K562 (cell line): ENCODE results near the gene F11R. TPM values are rescaled to one million over a fixed set of nuclear protein-coding genes. Genes with fewer than 3 reads are reported as not detected.
A peak's percentile ranks its signal among the peaks of the same experiment; 100 is the strongest.
"Not testable (repeated sequence)": the region's sequence is repeated elsewhere in the genome, so short reads cannot be mapped to it uniquely, and the experiment has no call there.

Source experiments
- ATAC-seq: fragments of 200-7000 bp; cut with Tn5 transposase; 3 replicates; pipeline ENCODE4 v1.9.1; 2020; ENCODE audit warnings: moderate library complexity
- BruUV-seq: library from RNA; stranded (reverse); fragments of 400-500 nt; replicated peaks from 2 replicates; lab custom pipeline; 2021; lab: Mats Ljungman, UMichigan
- CTCF ChIA-PET: fragments of 300-600 bp; formaldehyde crosslinking; extraction: SDS; loops from one replicate; lab custom pipeline; 2021; ENCODE audit warnings: low intra/inter-chr PET ratio; lab: Yijun Ruan, JAX
- POLR2A ChIA-PET: fragments of 300-600, 350-650 bp; sonication (Branson Sonifier 250); formaldehyde crosslinking; extraction: SDS; loops from one replicate; lab custom pipeline; 2021; ENCODE audit warnings: antibody characterized with exemption, inconsistent platforms; lab: Yijun Ruan, JAX
- DNase-seq, 4 experiments: peaks; one replicate each; pipeline versions ENCODE4 v3.0.0 to v3.0.0-alpha.2; 2011 to 2018; ENCODE audit warnings: low spot score in 3 of 4, mixed read lengths in 3 of 4; ENCODE audit errors: extremely low read depth in 1 of 4
- FAIRE-seq: peaks from 2 replicates; lab custom pipeline; 2011; peaks lifted over from hg19 to GRCh38; lab: Jason Lieb, UNC
- H2AFZ ChIP-seq: 2 replicates; pipeline ENCODE4 v1.6.0; 2011; ENCODE audit warnings: low read depth, low read length, control low read depth, inconsistent platforms
- H3K27ac ChIP-seq: fragments of 200-600 bp; 3 replicates; pipeline ENCODE4 v1.8.0; 2011; ENCODE audit warnings: low read depth, mild to moderate bottlenecking, control low read depth, inconsistent platforms, low read length, moderate library complexity, mixed read lengths; ENCODE audit errors: extremely low read depth
- H3K27me3 ChIP-seq, 2 experiments: fragments of 300-600 bp in 1 of 2; 2 replicates in 1 of 2; 3 replicates in 1 of 2; pipeline versions ENCODE4 v1.6.0 to v1.8.0; 2011; ENCODE audit warnings: inconsistent platforms in 2 of 2, low read length in 2 of 2, mild to moderate bottlenecking in 1 of 2, mixed read lengths in 1 of 2, moderate library complexity in 1 of 2; ENCODE audit not compliant: control insufficient read depth in 2 of 2, insufficient read depth in 2 of 2
- H3K36me3 ChIP-seq: fragments of 300-600 bp; 3 replicates; pipeline ENCODE4 v1.8.0; 2011; ENCODE audit warnings: mild to moderate bottlenecking, low read length, inconsistent platforms; ENCODE audit not compliant: control insufficient read depth, insufficient read depth
- H3K4me1 ChIP-seq, 2 experiments: fragments of 200-600 bp in 1 of 2; replicated peaks in 1 of 2; 2 replicates in 1 of 2; 3 replicates in 1 of 2; pipeline versions ENCODE4 v1.5.1 to v1.8.0; 2011; ENCODE audit warnings: inconsistent platforms in 2 of 2, low read length in 2 of 2, mild to moderate bottlenecking in 1 of 2, mixed read lengths in 1 of 2, moderate library complexity in 1 of 2; ENCODE audit not compliant: control insufficient read depth in 2 of 2, insufficient read depth in 2 of 2
- H3K4me2 ChIP-seq: 2 replicates; pipeline ENCODE4 v1.6.1; 2011; ENCODE audit warnings: low read length, control low read depth, inconsistent platforms, mixed read lengths; ENCODE audit not compliant: insufficient read depth
- H3K4me3 ChIP-seq: fragments of 200-600 bp; sonication (generic), shearing (Covaris generic); 2 replicates; pipeline ENCODE4 v1.5.1; 2016; ENCODE audit warnings: control low read depth, inconsistent platforms
- H3K79me2 ChIP-seq: fragments of 200-600 bp; 3 replicates; pipeline ENCODE4 v1.8.0; 2011; ENCODE audit warnings: low read length, inconsistent platforms; ENCODE audit not compliant: control insufficient read depth, insufficient read depth
- H3K9ac ChIP-seq, 2 experiments: 2 replicates each; pipeline versions ENCODE4 v1.6.0 to v1.6.1; 2011; ENCODE audit warnings: low read depth in 2 of 2, low read length in 2 of 2, control low read depth in 1 of 2, inconsistent platforms in 1 of 2, mild to moderate bottlenecking in 1 of 2, mixed read lengths in 1 of 2; ENCODE audit not compliant: insufficient read depth in 1 of 2
- H3K9me1 ChIP-seq: one replicate; pipeline ENCODE4 v1.6.0; 2011; ENCODE audit warnings: inconsistent platforms, mild to moderate bottlenecking, low read length, moderate library complexity; ENCODE audit not compliant: control insufficient read depth, insufficient read depth
- H3K9me3 ChIP-seq: replicated peaks from 2 replicates; pipeline ENCODE4 v1.5.1; 2011; ENCODE audit warnings: low read depth, low read length, inconsistent platforms; ENCODE audit not compliant: control insufficient read depth, insufficient read depth
- H4K20me1 ChIP-seq: replicated peaks from 2 replicates; pipeline ENCODE4 v1.6.1; 2011; ENCODE audit warnings: low read length, inconsistent platforms, mixed read lengths; ENCODE audit not compliant: control insufficient read depth, insufficient read depth
- TRIM24 ChIP-seq, 2 experiments: fragments of 450-650 bp; IDR thresholded peaks; 2 replicates each; pipeline ENCODE4 v1.6.1; 2016
- TRIM28 ChIP-seq: fragments of 450-650 bp; IDR thresholded peaks from 2 replicates; pipeline ENCODE4 v1.6.1; 2017
- ZFP36 ChIP-seq: fragments of 150-350 bp; IDR thresholded peaks from 2 replicates; pipeline ENCODE4 v1.6.1; 2018; ENCODE audit warnings: low read length, low read depth; ENCODE audit not compliant: partially characterized antibody
- ZKSCAN1 ChIP-seq: fragments of 150-350 bp; IDR thresholded peaks from 2 replicates; pipeline ENCODE4 v1.6.1; 2016; ENCODE audit warnings: low read depth, low read length
- ZNF431 ChIP-seq: sonication (generic); formaldehyde crosslinking; IDR thresholded peaks from 2 replicates; pipeline ENCODE4 v1.8.0; 2022; ENCODE audit warnings: mild to moderate bottlenecking, missing genetic modification reagents
- WGBS: fragments of 100-300 bp; shearing (Covaris generic); methylation state at CpG from one replicate; pipeline ENCODE4 v1.1.6; 2016; ENCODE audit warnings: low coverage, mixed read lengths; ENCODE audit not compliant: insufficient coverage; ENCODE audit errors: missing lambda C conversion rate; 5-methylcytosine and 5-hydroxymethylcytosine counted together
- in situ Hi-C: fragments of 300-500 bp; cut with MboI; formaldehyde crosslinking; loops from 4 replicates; pipeline ENCODE4 v1.15.0; 2018; ENCODE audit warnings: inconsistent platforms, mixed read lengths
- intact Hi-C: fragments of 100-400 bp; cut with micrococcal nuclease; formaldehyde crosslinking; loops from 2 replicates; pipeline ENCODE4 v1.14.2; 2022
- polyA plus RNA-seq, 8 experiments: library from polyadenylated mRNA; depleted of rRNA in 4 of 8; stranded (reverse) in 5 of 8; unstranded in 3 of 8; fragments of >200 nt; fragmentation: Nextera tagmentation in 2 of 8; fragmentation: Illumina TruSeq in 1 of 8; extraction: Ambion mirVana in 2 of 8; extraction: Trizol in 1 of 8; gene quantifications; 2 replicates each; pipeline versions ENCODE4 v1.2.1 to v1.2.3, GENCODE V29; 2011 to 2014; ENCODE audit warnings: inconsistent platforms in 1 of 8, missing spikeins in 1 of 8
- total RNA-seq, 7 experiments: library from RNA; depleted of rRNA in 6 of 7; stranded (reverse); fragments of >200 nt in 6 of 7; fragmentation: Illumina TruSeq in 2 of 7; extraction: Trizol in 2 of 7; gene quantifications; 2 replicates each; pipeline versions ENCODE4 v1.2.1 to v1.2.3, GENCODE V29; 2011 to 2021; ENCODE audit warnings: low replicate concordance in 1 of 7
- TF ChIP-seq, protein P1 (sequence below): sonication (generic); formaldehyde crosslinking; IDR thresholded peaks from 2 replicates; pipeline ENCODE4 v1.8.1; 2023; ENCODE audit warnings: mild to moderate bottlenecking, missing genetic modification reagents

F11R gene
- total and polyA plus RNA-seq, 9 of the 15 experiments (the other 6 are each of a cell fraction or from before 2014, with no cell fraction given) = 27.4 to 187 (median 52.5) TPM

DNA sequence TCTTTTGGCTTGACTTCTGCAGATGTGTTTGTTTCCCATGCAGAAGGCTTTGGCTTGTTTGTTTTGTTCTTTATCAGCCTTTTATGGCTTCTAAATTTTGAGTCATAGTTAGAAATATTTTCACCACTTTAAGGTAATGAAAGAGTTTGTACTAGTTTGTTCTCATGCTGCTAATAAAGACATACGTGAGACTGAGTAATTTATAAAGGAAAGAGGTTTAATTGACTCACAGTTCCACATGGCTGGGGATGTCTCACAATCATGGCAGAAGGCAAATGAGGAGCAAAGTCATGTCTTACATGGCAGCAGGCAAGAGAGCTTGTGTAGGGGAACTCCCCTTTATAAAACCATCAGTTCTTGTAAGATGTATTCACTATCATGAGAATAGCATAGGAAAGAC lies 6.0 kb upstream of the F11R start:
- intact Hi-C loops, in situ Hi-C loops, BruUV-seq, FAIRE-seq, CTCF ChIA-PET, DNase-seq, H3K9me3 ChIP-seq, H3K4me3 ChIP-seq, H3K27me3 ChIP-seq, H3K27ac ChIP-seq, H3K9ac ChIP-seq, H2AFZ ChIP-seq, H3K9me1 ChIP-seq, H3K4me1 ChIP-seq, H3K36me3 ChIP-seq, H3K79me2 ChIP-seq, H3K4me2 ChIP-seq, ATAC-seq, H4K20me1 ChIP-seq: not testable (repeated sequence)
- TF ChIP-seq TRIM24 (IDR thresholded peaks at IDR 0.05) (peak in 1 of 2 experiments; percentile 37; a peak in 2 of 4 replicates), TRIM28 (peak; percentile 59; the same call in 1 of the 2 replicates), ZNF431 (CRISPR knock-in tag) (peak; percentile 94), ZFP36 (peak; percentile 17)
- 58% methylated on average over 1 of the region's 1 CpG for WGBS
- POLR2A ChIA-PET = interaction anchor here (1.3 kb wide), 1 partner anchor 9 kb away, joined by 3 read pairs; no protein-coding TSS in a partner anchor

DNA sequence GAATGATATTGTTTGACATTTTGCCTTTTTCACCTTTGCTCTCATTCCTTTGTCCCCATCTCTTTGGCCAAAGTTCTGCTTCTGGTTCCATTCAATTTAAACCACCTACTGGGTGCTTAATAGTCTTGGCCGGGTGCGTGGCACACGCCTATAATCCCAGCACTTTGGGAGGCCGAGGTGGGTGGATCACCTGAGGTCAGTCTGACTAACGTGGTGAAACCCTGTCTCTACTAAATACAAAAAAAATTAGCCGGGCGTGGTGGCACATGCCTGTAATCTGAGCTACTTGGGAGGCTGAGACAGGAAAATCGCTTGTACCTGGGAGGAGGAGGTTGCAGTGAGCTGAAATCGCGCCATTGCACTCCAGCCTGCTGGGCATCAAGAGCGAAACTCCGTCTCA lies 1.5 kb upstream of the F11R start:
- H2AFZ ChIP-seq, H3K27ac ChIP-seq, H3K27me3 ChIP-seq, FAIRE-seq, H3K9me1 ChIP-seq, CTCF ChIA-PET, H3K9me3 ChIP-seq, DNase-seq, H4K20me1 ChIP-seq, H3K36me3 ChIP-seq, H3K4me2 ChIP-seq, in situ Hi-C loops, BruUV-seq, intact Hi-C loops, ATAC-seq, H3K4me3 ChIP-seq: not testable (repeated sequence)
- 76% methylated on average over 12 of the region's 12 CpGs for WGBS
- peak; percentile 82 for TF ChIP-seq ZKSCAN1
- TF ChIP-seq, protein P1, sequence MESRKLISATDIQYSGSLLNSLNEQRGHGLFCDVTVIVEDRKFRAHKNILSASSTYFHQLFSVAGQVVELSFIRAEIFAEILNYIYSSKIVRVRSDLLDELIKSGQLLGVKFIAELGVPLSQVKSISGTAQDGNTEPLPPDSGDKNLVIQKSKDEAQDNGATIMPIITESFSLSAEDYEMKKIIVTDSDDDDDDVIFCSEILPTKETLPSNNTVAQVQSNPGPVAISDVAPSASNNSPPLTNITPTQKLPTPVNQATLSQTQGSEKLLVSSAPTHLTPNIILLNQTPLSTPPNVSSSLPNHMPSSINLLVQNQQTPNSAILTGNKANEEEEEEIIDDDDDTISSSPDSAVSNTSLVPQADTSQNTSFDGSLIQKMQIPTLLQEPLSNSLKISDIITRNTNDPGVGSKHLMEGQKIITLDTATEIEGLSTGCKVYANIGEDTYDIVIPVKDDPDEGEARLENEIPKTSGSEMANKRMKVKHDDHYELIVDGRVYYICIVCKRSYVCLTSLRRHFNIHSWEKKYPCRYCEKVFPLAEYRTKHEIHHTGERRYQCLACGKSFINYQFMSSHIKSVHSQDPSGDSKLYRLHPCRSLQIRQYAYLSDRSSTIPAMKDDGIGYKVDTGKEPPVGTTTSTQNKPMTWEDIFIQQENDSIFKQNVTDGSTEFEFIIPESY (CRISPR knock-in tag) = 0 out of 2 replicates have a peak, but pooled peaks have one; percentile 25
- peaks cover 38% of the 10 kb centered on the region for H3K79me2 ChIP-seq
- peak overlapping the region in 1 of 2 experiments; percentile 88; a peak in 1 of 4 replicates for H3K9ac ChIP-seq
- peaks cover 24 to 30% of the 10 kb centered on the region in 2 experiments for H3K4me1 ChIP-seq
- POLR2A ChIA-PET = interaction anchor here (0.6 to 0.7 kb wide), 2 partner anchors 8 to 558 kb away, joined by 3 read pairs; no protein-coding TSS in a partner anchor
